GM18858 (cell line): ENCODE results near the gene FIGNL2.
"Not testable (repeated sequence)": the region's sequence is repeated elsewhere in the genome, so short reads cannot be mapped to it uniquely, and the experiment has no call there.

Experiments
- ATAC-seq: cut with Tn5 transposase; IDR thresholded peaks from one replicate; pipeline ENCODE4 v1.9.1; 2021; ENCODE audit not compliant: unreplicated experiment

Gene FIGNL2

DNA sequence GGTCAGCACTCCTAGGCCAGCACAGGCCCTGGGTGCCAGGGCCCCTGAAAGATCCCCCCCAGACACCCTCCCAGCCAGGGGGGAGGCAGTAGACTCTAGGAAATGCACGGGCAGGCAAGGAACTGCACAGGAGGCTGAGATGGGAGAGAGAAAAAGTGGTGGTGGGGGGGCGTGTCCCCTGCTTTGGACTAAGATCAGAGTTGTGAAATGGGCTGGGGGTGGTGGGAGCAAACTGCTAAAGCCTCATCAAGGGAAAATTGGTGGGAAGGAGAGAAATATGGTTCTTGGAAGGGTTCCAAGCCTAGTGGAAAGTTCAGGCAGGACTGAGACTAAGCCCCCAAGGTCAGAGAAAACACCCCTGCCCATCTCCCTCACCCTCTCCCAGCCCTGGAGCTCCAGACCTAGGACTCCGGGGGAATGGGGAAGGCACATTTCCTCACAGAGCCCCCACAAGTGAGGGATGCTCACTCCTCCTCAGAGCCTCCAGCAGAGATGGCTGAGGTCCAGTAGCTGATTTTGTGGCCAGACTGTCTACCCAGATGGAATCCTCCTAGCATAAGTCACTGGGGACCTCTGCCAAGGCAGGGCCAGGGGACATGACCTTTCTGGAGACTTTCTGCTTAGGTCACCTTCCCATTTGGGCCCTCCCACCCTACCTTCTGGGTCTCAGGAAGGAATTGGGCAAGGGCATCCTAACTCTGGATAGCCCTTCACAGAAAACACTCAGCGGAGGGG lies 29.8 kb downstream of the FIGNL2 start:
- no peak for ATAC-seq

DNA sequence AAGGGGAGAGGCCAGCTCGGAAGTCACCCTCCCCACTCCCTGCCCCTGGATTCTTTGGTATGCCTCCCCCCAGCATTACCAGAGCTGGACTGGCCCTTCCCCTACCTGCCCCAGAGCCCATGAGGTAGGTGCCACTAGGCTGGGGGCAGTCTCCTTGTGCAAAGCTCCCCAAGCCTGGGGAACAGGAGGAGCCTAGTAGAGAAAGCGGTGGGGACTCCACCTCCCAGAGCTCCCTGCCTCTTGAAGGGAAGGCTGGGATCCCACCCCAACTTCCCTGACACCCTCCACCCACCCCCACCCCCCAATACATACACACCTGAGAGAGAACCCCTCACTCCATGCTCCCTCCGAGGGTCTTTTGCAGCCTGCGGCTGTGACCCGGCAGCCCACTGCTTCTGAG lies 30.4 kb downstream of the FIGNL2 start:
- no peak for ATAC-seq

DNA sequence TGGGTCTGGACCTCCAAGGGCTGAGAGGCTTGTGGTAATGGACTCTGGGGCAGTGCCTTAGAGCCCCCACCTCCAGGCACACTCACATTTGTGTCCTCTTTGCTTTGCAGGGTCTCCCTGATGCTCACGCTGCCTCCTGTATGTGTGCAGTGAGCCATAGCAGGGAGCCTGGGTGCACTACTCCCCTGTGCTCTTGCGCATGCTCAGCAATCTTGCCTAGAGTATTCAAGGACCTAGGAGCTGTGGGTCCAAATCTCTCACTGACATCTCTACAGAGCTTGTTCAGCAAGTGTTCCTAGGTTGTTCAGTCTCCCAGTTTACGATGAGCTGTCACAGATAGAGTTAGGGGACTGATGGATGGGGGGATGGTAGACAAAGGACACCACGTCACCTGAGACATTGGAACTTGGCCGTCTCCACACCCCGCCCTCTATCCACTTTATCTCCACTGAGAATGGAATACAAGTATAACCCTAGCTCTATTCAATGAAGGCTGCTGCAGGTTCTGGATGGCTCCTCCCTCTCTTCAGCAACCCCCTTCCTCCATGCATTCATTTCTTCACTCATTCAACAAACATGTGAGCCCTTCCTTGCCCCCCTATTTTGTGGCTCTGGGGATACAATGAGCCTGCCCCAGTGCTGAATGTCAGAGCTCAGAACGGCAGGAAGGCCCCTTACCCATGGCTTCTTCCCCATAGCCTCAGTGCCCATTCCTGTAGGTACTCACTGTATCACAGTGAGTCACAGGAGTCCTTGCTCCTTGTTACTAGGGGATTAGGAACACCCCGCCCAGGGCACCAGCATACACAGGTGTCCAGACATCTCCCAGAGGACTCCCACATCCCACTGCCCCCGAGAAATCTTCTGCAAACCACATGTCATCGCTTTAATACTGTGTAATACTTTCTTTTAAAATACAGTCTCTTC lies 31.2 kb downstream of the FIGNL2 start:
- no peak for ATAC-seq

DNA sequence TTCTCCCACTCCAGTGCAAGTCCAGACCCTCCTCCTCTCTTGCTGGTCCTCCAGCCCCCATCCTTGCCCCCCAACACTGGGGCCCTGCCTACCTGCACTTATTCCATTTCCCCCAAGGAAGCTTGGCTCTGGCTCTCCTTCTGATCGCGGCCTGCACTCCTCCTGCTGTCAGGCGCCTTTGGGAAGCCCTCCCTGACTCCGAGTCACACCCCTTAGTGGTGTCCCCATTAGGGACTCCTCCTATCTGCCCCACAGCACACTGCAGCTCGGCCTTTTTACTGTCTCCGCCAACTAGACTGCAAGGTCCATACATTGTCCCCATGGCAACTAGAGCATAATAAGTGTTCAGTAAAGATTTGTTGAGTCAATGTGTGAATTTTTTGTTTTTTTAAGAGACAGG lies 32.9 kb downstream of the FIGNL2 start:
- no peak for ATAC-seq

DNA sequence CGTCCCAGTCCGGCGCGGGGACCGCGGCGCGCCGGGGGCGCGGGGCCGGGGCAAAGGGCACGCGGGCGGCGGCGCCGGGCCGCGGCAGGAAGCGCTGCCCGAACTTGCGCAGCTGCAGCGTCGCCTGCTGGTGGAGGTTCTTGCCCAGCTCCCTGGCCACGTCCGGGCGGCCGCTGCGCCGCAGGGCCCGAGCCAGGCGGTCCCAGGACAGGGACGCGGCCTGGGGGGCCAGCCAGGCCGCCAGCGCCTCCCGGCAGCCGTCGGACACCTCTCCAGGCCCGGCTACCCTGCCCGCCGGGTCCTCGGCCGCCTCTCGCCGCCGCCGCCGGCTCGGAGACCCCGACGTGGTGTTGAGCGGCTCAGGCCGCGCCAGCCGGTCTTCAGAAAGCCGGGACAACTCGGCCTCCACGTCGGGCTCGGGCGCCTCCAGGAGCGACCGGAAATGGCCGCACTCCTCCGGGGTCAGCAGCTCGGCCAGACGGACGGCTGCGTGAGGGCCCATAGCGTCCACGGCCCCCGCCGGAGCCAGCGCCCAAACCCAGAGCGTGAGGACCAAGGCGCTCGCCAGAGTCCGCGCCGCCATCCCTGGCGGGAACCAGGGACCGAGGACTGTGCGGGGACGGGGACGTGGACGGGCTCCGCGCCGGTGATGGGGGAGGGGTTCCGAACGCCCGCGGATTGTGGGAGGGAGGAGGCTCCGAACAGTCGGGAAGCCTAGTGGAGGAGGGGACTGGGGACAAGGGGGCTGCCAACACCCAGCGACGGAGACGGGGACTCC lies 34.0 kb downstream of the FIGNL2 start:
- no peak for ATAC-seq

DNA sequence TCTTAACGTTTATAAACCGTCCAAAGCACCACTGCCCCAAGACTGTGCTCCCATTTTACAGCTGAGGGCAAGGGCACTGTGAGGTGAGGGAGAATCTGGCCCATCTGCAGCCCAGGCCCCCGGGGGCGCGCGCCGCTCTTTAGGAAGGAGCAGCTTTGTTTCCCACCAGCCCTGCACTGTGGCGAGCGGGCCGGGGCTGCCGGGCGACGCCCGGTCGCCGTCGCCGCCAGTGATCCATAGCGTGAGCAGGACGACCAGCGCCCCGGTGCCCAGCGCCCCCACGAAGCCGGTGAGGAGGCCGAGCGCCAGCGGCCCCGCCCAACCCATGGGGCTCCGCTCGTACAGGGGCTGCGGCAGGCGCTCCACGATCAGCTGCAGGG lies 34.6 kb downstream of the FIGNL2 start:
- no peak for ATAC-seq

DNA sequence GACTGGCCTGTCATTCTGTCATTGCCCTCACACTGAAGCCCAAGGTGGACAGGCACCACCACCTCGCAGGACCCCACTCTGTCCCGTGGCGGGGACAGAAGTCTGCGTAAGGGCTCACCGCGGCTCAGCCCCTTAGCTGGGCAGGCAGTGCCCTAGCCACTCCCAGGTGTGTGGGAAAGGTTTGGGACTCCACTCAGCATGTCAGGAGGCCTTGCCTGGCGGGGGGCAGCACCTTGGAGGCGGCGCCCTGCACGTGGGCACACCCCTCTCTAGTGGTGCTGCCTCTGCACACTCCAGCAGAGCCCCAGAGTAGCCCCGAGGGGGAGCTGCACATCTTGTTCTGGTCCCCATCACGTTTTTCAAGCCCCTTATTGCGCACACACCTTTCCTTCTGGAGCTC lies 35.6 kb downstream of the FIGNL2 start:
- no peak for ATAC-seq

DNA sequence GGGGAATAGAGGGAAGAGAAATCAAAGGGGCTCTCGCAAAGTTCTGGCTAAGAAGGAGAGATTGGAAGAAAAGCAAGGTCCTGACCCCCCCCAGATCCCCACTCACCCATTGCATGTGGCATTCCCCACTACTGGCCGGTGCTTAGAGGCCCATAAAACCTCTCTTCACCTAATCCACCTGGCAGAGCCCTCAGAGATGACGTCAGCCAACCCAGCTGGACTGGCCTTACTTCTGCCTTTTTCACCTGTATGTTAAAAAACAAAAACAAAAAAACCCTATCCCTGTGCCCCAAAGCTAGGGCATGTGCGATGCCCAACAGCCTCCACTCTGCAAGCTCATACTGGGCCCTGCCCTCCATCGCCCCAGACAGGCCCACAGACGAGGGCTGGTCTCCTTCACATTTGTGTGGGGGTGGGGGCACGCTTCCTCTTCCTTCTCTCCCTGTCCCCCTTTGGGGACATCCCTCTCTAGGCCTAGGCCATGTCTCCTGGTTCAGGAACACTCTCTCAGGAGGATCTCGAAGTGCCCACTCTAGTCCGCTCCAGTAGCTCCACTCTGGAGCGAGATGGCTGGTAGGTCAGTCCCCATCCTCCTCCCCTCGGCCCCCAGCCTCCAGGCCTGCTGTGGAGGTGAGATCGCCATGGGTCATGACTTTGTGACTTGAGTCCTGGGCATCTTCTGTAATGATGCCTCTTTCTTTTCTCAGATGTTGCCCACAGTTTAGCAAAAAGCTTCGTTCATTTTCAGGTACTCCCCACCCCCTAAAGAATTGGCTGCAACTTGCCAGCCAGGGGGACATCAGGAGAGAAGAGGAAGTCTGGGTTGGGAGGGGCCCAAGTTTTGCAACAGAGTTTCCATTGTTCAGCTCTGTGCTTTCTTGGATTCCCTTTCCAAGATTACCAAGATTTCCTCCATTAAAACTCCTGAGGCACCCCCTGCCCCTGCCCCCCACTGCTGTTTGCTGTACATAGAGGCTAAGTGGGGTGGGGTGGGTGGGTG lies 37.0 kb downstream of the FIGNL2 start:
- no peak for ATAC-seq

DNA sequence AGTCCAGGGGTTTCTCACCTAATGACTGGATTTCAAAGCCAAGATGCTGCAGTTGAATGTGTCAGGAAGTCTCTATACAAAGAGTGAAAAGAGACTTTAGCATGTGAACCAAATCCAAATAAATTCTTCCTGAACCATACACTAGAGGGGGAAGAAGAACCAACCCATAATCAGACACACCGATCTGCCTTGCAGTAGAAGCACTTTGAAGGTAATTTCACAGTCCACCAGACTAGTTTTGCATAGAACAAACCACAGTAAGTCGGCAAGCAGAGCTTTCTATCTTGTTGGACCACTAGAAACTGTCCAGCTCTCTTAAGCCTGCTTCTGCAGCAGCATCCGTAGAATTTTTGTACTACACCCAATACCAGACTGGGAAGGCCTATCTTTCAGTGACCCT lies 39.3 kb downstream of the FIGNL2 start:
- no peak for ATAC-seq

DNA sequence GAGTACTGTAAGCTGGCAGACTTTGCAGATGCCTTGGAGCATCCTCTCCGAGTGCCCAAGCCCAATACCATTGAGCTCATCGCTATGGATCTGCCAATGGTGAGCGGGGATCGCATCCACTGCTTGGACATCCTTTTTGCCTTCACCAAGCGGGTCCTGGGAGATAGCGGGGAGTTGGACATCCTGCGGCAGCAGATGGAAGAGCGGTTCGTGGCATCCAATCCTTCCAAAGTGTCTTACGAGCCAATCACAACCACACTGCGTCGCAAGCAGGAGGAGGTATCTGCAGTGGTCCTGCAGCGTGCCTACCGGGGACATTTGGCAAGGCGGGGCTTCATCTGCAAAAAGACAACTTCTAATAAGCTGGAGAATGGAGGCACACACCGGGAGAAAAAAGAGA lies 41.6 kb downstream of the FIGNL2 start:
- ATAC-seq: no peak

DNA sequence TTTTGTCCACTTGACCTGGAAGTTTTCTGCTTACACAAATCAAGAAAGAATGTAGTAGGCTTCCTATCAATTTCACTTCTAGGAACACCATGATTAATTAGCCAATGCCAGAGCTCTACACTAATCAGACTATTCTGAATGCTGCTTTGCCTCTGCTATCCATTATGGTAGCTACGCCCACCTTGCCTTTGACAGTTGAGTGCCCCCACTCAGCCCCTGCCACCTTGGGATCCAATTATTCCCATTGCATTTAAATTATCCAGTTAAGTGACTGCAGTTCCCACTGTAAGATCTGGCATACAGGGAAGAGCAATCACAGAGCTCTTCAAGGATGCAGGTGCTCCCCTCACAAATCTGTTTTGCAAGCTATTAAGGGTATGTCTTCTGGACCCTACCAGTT lies 47.5 kb downstream of the FIGNL2 start:
- ATAC-seq: no peak

DNA sequence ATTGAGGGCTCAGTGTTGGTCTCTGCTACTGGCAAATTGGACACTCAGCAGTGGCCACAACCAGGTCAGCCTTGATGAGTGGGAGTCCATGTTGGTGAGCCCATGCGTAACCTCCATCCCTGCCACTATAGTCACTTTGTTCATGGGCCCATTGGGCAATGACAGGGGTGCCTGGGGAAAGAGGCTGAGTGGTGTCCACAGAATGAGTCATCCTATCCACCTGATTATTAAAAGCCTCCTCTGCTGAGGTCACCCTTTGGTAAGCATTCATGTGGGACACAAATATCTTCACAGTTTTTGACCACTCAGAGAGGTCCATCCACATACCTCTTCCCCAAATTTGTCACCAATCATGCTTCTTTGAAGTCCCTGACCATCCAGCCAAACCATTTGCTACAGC lies 50.0 kb downstream of the FIGNL2 start:
- ATAC-seq: no peak

DNA sequence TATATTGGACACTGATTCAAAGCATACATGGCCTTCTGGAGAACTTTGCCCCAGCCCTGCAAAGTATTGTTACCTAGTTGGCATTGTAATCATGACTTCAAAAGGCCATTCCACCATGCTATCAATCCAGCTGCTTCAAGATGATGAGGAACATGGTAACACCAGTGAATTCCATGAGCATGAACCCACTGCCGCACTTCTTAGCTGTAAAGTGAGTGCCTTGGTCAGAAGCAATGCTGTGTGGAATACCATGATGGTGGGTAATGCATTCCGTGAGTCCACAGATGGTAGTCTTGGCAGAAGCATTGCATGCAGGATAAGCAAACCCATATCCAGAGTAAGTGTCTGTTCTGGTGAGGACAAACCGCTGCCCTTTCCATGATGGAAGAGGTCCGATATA lies 50.5 kb downstream of the FIGNL2 start:
- not testable (repeated sequence) for ATAC-seq

DNA sequence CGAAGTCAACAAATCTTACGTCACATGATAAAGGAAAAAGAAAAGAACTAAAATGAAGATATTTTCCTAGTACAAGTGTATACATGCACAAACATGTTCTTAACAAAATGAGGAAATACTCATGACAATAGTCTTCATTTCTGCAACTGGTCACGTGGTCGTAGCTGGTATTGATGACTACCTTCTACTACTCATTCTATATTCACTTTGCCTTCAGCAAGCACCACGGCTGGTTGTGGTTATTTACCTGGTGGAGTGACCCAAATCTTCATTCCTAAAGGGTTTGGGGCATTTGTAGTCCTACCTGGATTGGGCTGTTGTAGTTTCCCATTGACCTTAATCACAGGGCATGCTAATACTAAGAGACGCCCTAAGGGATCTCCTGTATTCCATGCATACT lies 51.2 kb downstream of the FIGNL2 start:
- no peak for ATAC-seq

DNA sequence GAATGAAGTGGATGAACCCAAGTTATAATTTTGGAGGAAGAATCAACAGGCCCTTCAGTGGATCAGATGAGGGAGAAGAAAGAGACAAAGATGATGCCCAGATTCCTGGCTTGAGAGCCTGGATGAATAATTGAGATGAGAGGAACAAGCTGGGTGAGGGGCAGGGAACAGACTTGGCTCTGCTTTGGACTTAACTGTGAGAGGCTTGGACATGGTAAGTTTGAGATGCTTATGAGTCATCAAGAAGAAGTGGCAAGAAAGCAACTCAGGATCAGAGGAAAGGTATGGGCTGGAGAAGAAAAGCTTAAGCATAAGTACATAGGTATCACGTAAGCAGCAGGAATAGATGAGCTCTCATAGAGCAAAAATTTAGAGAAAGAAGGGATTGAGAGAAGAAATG lies 55.3 kb downstream of the FIGNL2 start:
- no peak for ATAC-seq

DNA sequence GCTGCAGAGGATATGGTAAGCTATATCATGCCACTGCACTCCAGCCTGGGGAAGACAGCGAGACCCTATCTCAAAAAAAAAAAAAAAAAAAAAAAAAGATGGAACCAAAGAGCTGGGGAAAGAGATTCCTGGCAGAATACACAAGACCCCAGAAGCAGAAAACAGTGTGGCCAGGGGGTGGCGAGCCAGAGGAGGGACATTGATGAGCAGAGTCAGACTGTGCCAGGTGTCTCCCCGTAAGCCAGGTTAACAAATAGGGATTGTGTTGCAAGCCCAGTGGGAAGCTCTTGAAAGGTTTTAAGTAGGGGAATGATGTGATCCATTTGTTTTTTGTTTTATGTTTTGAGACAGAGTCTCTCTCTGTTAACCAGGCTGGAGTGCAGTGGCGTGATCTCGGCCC lies 56.1 kb downstream of the FIGNL2 start:
- ATAC-seq: no peak

DNA sequence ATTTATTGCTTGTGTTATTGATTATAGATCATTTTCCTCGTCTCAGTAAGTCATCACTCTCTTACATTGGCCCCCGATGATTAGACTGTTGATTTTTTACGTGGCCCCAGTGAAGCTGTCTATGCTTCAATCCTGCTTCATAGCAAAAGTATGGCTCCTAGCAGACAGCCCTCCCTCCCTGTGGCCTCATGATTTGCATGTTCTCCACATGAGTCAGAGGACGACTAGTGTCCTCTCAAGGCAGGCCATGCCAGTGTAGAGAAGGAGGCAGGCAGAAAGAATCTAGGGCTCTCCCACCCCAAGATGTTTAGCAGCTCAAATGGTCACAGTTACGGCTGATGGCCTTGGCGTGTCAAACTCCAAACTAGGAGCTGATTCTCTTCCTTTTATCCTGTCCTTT lies 59.6 kb downstream of the FIGNL2 start:
- no peak for ATAC-seq

DNA sequence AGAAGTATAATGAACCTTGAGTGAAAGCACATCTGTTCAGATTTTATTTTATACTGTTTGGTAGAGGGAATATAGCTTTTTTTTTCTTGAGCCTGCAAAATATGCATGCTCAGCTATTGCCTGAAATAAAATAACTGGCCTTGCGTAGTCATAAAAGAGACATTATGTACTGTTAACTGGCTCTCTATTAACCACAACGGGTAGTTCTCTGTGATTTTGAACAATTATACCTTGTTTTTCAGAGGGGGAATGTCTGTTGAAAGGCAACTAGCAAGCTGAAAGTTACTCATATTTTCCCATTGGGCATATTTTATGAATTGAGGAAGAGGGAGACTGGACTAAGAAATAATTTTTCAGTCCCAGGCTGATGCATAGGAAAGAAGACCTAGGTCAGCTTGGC lies 62.6 kb downstream of the FIGNL2 start:
- no peak for ATAC-seq

DNA sequence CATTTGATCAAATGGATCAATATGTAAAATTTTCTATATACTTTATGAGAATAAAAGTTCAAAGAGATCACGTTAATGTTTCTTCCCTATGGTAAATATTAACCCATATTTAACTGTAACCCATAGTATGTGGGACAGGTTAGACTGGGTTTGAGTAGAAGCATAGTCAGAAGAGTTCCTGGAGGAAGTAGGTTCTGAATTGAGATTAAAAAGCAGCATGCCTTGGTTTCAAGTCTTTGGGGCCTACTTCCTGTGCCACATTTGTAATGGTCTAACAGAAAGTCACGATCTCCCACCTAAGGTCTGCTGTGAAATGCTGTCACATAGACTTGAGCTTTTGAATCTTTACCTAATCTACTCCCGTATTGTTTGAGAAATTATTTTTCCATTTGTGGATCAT lies 63.8 kb downstream of the FIGNL2 start:
- no peak for ATAC-seq

DNA sequence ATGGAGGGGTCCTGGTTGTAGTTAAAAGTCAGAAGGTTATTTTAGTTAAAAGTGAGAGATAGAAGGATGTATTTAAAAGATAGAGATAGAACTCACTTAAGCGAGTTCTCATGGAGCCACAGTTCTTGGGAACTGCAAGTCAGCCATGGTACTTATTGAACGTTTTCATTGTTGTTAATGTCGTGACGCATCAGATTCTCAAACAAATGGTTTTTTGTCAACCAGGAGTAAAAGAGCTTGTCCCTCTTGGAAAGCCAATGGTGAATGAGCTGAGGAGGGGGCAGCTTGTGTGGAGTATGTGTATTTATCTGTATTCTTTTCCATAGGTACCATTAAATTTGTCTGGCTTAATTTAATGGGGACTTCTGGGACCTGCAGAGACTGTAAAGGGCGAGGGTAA lies 68.6 kb downstream of the FIGNL2 start:
- no peak for ATAC-seq
